SK-N-SH (cell line): ENCODE data around the gene OR6B1. TPM values are rescaled to one million over a fixed set of nuclear protein-coding genes. Genes with fewer than 3 reads are reported as not detected.

Source experiments
- CTCF ChIA-PET: fragments of 300-600, 350-600 bp; formaldehyde crosslinking; extraction: SDS; loops from one replicate; lab custom pipeline; 2021; lab: Yijun Ruan, JAX
- POLR2A ChIA-PET: fragments of 350-600 bp; sonication (Branson Sonifier 250); formaldehyde crosslinking; extraction: SDS; loops from one replicate; lab custom pipeline; 2020; ENCODE audit warnings: antibody characterized with exemption, inconsistent platforms; lab: Yijun Ruan, JAX
- DNase-seq: peaks from one replicate; pipeline ENCODE4 v3.0.0; 2012
- H2AFZ ChIP-seq: fragments of 200-600 bp; sonication (generic); 2 replicates; pipeline ENCODE4 v1.8.1; 2016; ENCODE audit warnings: antibody characterized with exemption, mild to moderate bottlenecking, low read depth
- H3F3A ChIP-seq: fragments of 200-600 bp; sonication (generic); replicated peaks from 2 replicates; pipeline ENCODE3; 2016; ENCODE audit warnings: antibody characterized with exemption, mild to moderate bottlenecking; ENCODE audit not compliant: insufficient read depth
- H3K27ac ChIP-seq, 2 experiments: fragments of 200-500 bp in 1 of 2; fragments of 200-600 bp in 1 of 2; sonication (Bioruptor generic) in 1 of 2; sonication (generic), shearing (Covaris generic) in 1 of 2; 2 replicates each; pipeline versions ENCODE4 v1.5.1 to v1.6.1; 2014 to 2016; ENCODE audit warnings: low read depth in 2 of 2, inconsistent platforms in 1 of 2, low read length in 1 of 2, mild to moderate bottlenecking in 1 of 2, mixed read lengths in 1 of 2
- H3K27me3 ChIP-seq: fragments of 200-600 bp; sonication (generic), shearing (Covaris generic); 2 replicates; pipeline ENCODE4 v1.6.1; 2016; ENCODE audit warnings: mixed run types; ENCODE audit not compliant: insufficient read depth
- H3K36me3 ChIP-seq, 2 experiments: fragments of 200-500 bp in 1 of 2; fragments of 200-600 bp in 1 of 2; sonication (Bioruptor generic) in 1 of 2; sonication (generic) in 1 of 2; replicated peaks in 1 of 2; 2 replicates each; pipeline versions ENCODE3 to v1.5.1; 2014 to 2016; ENCODE audit warnings: low read length in 1 of 2, mild to moderate bottlenecking in 1 of 2; ENCODE audit not compliant: insufficient read depth in 2 of 2, control insufficient read depth in 1 of 2
- H3K4me1 ChIP-seq, 2 experiments: fragments of 200-500 bp in 1 of 2; fragments of 200-600 bp in 1 of 2; sonication (Bioruptor generic) in 1 of 2; sonication (generic), shearing (Covaris generic) in 1 of 2; 2 replicates each; pipeline versions ENCODE4 v1.5.1 to v1.6.1; 2014 to 2016; ENCODE audit warnings: low read depth in 1 of 2, low read length in 1 of 2, mixed run types in 1 of 2; ENCODE audit not compliant: insufficient read depth in 2 of 2, control insufficient read depth in 1 of 2
- H3K4me2 ChIP-seq: fragments of 200-600 bp; sonication (generic), shearing (Covaris generic); 2 replicates; pipeline ENCODE4 v1.6.1; 2017; ENCODE audit warnings: mixed run types
- H3K4me3 ChIP-seq, 2 experiments: fragments of 200-500 bp in 1 of 2; fragments of 200-600 bp in 1 of 2; sonication (Bioruptor generic) in 1 of 2; sonication (generic), shearing (Covaris generic) in 1 of 2; 2 replicates each; pipeline versions ENCODE4 v1.5.1 to v1.8.1; 2014 to 2016; ENCODE audit warnings: low read depth in 2 of 2, inconsistent platforms in 1 of 2, low read length in 1 of 2, mild to moderate bottlenecking in 1 of 2, mixed read lengths in 1 of 2, moderate library complexity in 1 of 2
- H3K79me2 ChIP-seq: fragments of 200-600 bp; sonication (generic); 2 replicates; pipeline ENCODE4 v1.8.1; 2017; ENCODE audit warnings: mild to moderate bottlenecking; ENCODE audit not compliant: insufficient read depth
- H3K9ac ChIP-seq: fragments of 200-600 bp; sonication (generic); 2 replicates; pipeline ENCODE4 v1.6.1; 2017; ENCODE audit warnings: mixed run types
- H3K9me2 ChIP-seq: fragments of 200-600 bp; sonication (generic); 2 replicates; pipeline ENCODE4 v1.6.1; 2017; ENCODE audit warnings: mixed run types
- H3K9me3 ChIP-seq: fragments of 200-600 bp; sonication (generic); 2 replicates; pipeline ENCODE4 v1.6.1; 2017; ENCODE audit warnings: mixed run types, mild to moderate bottlenecking, moderate library complexity
- H4K20me1 ChIP-seq: fragments of 200-600 bp; sonication (generic); 2 replicates; pipeline ENCODE4 v1.6.1; 2017; ENCODE audit warnings: mild to moderate bottlenecking, mixed run types; ENCODE audit not compliant: insufficient read depth
- ELF1 ChIP-seq: IDR thresholded peaks from 2 replicates; pipeline ENCODE4 v1.4.0; 2012
- EZH2phosphoT487 ChIP-seq: fragments of 200-600 bp; sonication (generic); IDR thresholded peaks from 2 replicates; pipeline ENCODE4 v1.6.1; 2017; ENCODE audit warnings: low read depth, mixed run types, mild to moderate bottlenecking, antibody characterized with exemption, moderate library complexity, borderline replicate concordance
- FOSL2 ChIP-seq: IDR thresholded peaks from 2 replicates; pipeline ENCODE4 v1.4.0; 2012; ENCODE audit warnings: low read depth, mild to moderate bottlenecking, moderate library complexity, borderline replicate concordance
- FOXM1 ChIP-seq: IDR thresholded peaks from 2 replicates; pipeline ENCODE4 v1.4.0; 2012; ENCODE audit warnings: low read depth, mild to moderate bottlenecking
- GABPA ChIP-seq: IDR thresholded peaks from 2 replicates; pipeline ENCODE4 v1.4.0; 2012; ENCODE audit warnings: low read depth, mild to moderate bottlenecking
- GATA2 ChIP-seq: sonication (generic); formaldehyde crosslinking; IDR thresholded peaks from 2 replicates; pipeline ENCODE4 v1.5.0; 2020; ENCODE audit warnings: mild to moderate bottlenecking, missing genetic modification reagents
- IRF3 ChIP-seq: fragments of 150-350 bp; IDR thresholded peaks from 2 replicates; pipeline ENCODE4 v1.6.1; 2016; ENCODE audit warnings: mild to moderate bottlenecking, low read depth, low read length
- JUND ChIP-seq: IDR thresholded peaks from 2 replicates; pipeline ENCODE4 v1.4.0; 2012
- MAX ChIP-seq: IDR thresholded peaks from 2 replicates; pipeline ENCODE4 v1.4.0; 2012; ENCODE audit warnings: low read depth
- MXI1 ChIP-seq: IDR thresholded peaks from 2 replicates; pipeline ENCODE4 v1.6.1; 2012; ENCODE audit warnings: mild to moderate bottlenecking, low read depth, low read length, improper control_type of control experiment
- NFIC ChIP-seq: IDR thresholded peaks from 2 replicates; pipeline ENCODE4 v1.4.0; 2012; ENCODE audit warnings: borderline replicate concordance
- POLR2AphosphoS5 ChIP-seq: IDR thresholded peaks from 2 replicates; pipeline ENCODE4 v1.6.1; 2012; ENCODE audit warnings: low read depth, low read length
- REST ChIP-seq: IDR thresholded peaks from 2 replicates; pipeline ENCODE4 v1.6.1; 2012; ENCODE audit warnings: mild to moderate bottlenecking, low read depth, low read length, moderate library complexity
- RFX5 ChIP-seq: IDR thresholded peaks from 2 replicates; pipeline ENCODE4 v1.6.1; 2012; ENCODE audit warnings: mild to moderate bottlenecking, improper control_type of control experiment, low read length
- TCF12 ChIP-seq: IDR thresholded peaks from 2 replicates; pipeline ENCODE4 v1.4.0; 2012
- YY1 ChIP-seq: IDR thresholded peaks from 2 replicates; pipeline ENCODE4 v1.4.0; 2012; ENCODE audit warnings: low read depth, mild to moderate bottlenecking
- ZBTB33 ChIP-seq: IDR thresholded peaks from 2 replicates; pipeline ENCODE4 v1.4.0; 2012; ENCODE audit warnings: low read depth, borderline replicate concordance
- WGBS: methylation state at CpG from one replicate; pipeline ENCODE4 v1.1.6; 2017; ENCODE audit warnings: low lambda C conversion rate; 5-methylcytosine and 5-hydroxymethylcytosine counted together
- polyA plus RNA-seq, 3 experiments: library from polyadenylated mRNA; depleted of rRNA; stranded (reverse); fragments of >200 nt; gene quantifications; 2 replicates each; pipeline ENCODE4 v1.2.3, GENCODE V29; 2012

Gene OR6B1
- polyA plus RNA-seq, 1 of the 3 experiments (the other 2 are of a cell fraction) = not detected

GRCh38 chr7:144035385-144035784 is 35.3 kb downstream of the OR6B1 start:
- no peaks in the 10 kb centered on the region for H3K36me3 ChIP-seq

GRCh38 chr7:144036302-144036885 is 36.3 kb downstream of the OR6B1 start:
- Histone ChIP-seq H3K4me2 (no peak overlapping the region), H3K4me1 (no peaks in the 10 kb centered on the region), H3K4me3 (no peak overlapping the region), H4K20me1 (no peaks in the 10 kb centered on the region), H3K27ac (no peak overlapping the region), H3K9ac (no peak overlapping the region), H2AFZ (peak overlapping the region; percentile 20; the same call in 1 of the 2 replicates), H3F3A (no peaks in the 10 kb centered on the region), H3K27me3 (peaks cover 7% of the 10 kb centered on the region; the same call in 1 of the 2 replicates), H3K79me2 (no peaks in the 10 kb centered on the region), H3K9me2 (no peaks in the 10 kb centered on the region), H3K9me3 (no peaks in the 10 kb centered on the region), H3K36me3 (no peaks in the 10 kb centered on the region)
- ChIA-PET CTCF (interaction anchor here (0.6 to 1.9 kb wide), 2 partner anchors 9 to 10 kb away, joined by 3 to 7 read pairs; no protein-coding TSS in a partner anchor), POLR2A (no interaction called here)
- no peak for TF ChIP-seq POLR2AphosphoS5
- TF ChIP-seq REST = no peak
- no peak for TF ChIP-seq FOSL2
- TF ChIP-seq GABPA = no peak
- TF ChIP-seq ZBTB33 = no peak
- TF ChIP-seq TCF12 = no peak
- TF ChIP-seq ELF1 = no peak
- no peak for TF ChIP-seq JUND
- no peak for TF ChIP-seq MAX
- no peak for TF ChIP-seq GATA2 (CRISPR knock-in tag)
- 29% methylated on average over 1 of the region's 1 CpG for WGBS
- no peak for DNase-seq

More at GRCh38 chr7:144035385-144035784, 35.3 kb downstream of the OR6B1 start:
- no peak overlapping the region for H2AFZ ChIP-seq
- DNase-seq = no peak
- no peak overlapping the region for H3K27ac ChIP-seq
- ChIA-PET POLR2A (no interaction called here), CTCF (no interaction called here)
- TF ChIP-seq YY1 (no peak), MXI1 (no peak), IRF3 (no peak), NFIC (no peak), RFX5 (no peak), POLR2AphosphoS5 (no peak), EZH2phosphoT487 (no peak), FOXM1 (no peak), GABPA (no peak)
- H3K4me2 ChIP-seq = no peak overlapping the region
- peaks cover 12% of the 10 kb centered on the region; the same call in 1 of the 2 replicates for H3K27me3 ChIP-seq
- H3K9me2 ChIP-seq = no peaks in the 10 kb centered on the region
- H3F3A ChIP-seq = no peaks in the 10 kb centered on the region
- H3K4me3 ChIP-seq = no peak overlapping the region
- no peak overlapping the region for H3K9ac ChIP-seq
- no peaks in the 10 kb centered on the region for H4K20me1 ChIP-seq
- H3K4me1 ChIP-seq = no peaks in the 10 kb centered on the region
- no peaks in the 10 kb centered on the region for H3K79me2 ChIP-seq
- no peaks in the 10 kb centered on the region for H3K9me3 ChIP-seq
